Breast epithelium (tissue), 3 donors: Measurements from ENCODE around the gene SUPT6H.

Experiments used
- CTCF ChIP-seq, 3 donors: fragments of 450-650 bp; IDR thresholded peaks; one replicate each; pipeline ENCODE4 v1.5.1; 2016 to 2017; ENCODE audit warnings: antibody characterized with exemption in 3 of 3, mild to moderate bottlenecking in 3 of 3, moderate library complexity in 3 of 3
- POLR2A ChIP-seq: fragments of 450-650 bp; IDR thresholded peaks from one replicate; pipeline ENCODE4 v1.6.1; 2016; ENCODE audit warnings: antibody characterized with exemption, mild to moderate bottlenecking, moderate library complexity
- POLR2AphosphoS5 ChIP-seq, 3 donors: sonication (generic); formaldehyde crosslinking; IDR thresholded peaks; one replicate each; pipeline ENCODE4 v1.6.1; 2017; ENCODE audit warnings: antibody characterized with exemption in 3 of 3

GRCh38 chr17:28645576-28645939 is 16.4 kb upstream of the SUPT6H start:
- TF ChIP-seq POLR2A (no peak), CTCF (IDR thresholded peaks at IDR 0.05) (no peak), POLR2AphosphoS5 (IDR thresholded peaks at IDR 0.05) (no peak)
